Bronchial epithelial cell (primary cell): Measurements from ENCODE around the gene FRYL. TPM values are rescaled to one million over a fixed set of nuclear protein-coding genes. Genes with fewer than 3 reads are reported as not detected.

Source experiments
- DNase-seq: peaks from one replicate; pipeline ENCODE4 v3.0.0-alpha.2; 2010; ENCODE audit warnings: low read depth
- FAIRE-seq: peaks from 2 replicates; lab custom pipeline; 2011; peaks lifted over from hg19 to GRCh38; lab: Jason Lieb, UNC
- H3K27me3 ChIP-seq: 2 replicates; pipeline ENCODE4 v1.5.1; 2011; ENCODE audit warnings: low read length; ENCODE audit not compliant: control insufficient read depth, insufficient read depth
- H3K36me3 ChIP-seq: 2 replicates; pipeline ENCODE4 v1.5.1; 2011; ENCODE audit warnings: low read length; ENCODE audit not compliant: control insufficient read depth, insufficient read depth
- H3K4me3 ChIP-seq: 2 replicates; pipeline ENCODE4 v1.5.1; 2011; ENCODE audit warnings: mild to moderate bottlenecking, low read depth, low read length, control low read depth
- CTCF ChIP-seq: IDR thresholded peaks from 2 replicates; pipeline ENCODE4 v1.5.1; 2011; ENCODE audit warnings: mild to moderate bottlenecking, moderate library complexity, low read length, control low read depth, inconsistent platforms; ENCODE audit not compliant: insufficient read depth, severe bottlenecking
- total RNA-seq: library from RNA; depleted of rRNA; stranded (reverse); fragments of >200 nt; gene quantifications from 2 replicates; pipeline ENCODE4 v1.2.1, GENCODE V29; 2014

Gene FRYL
- total RNA-seq, 1 donor from 2014 or later: 43.2 TPM

GRCh38 chr4:48538358-48538757 is 241.7 kb downstream of the FRYL start:
- no peak for FAIRE-seq
- TF ChIP-seq CTCF: no peak
- DNase-seq: no peak
- Histone ChIP-seq H3K36me3 (peaks cover 4% of the 10 kb centered on the region), H3K4me3 (no peak overlapping the region), H3K27me3 (no peaks in the 10 kb centered on the region)

GRCh38 chr4:48526406-48526805 is 253.7 kb downstream of the FRYL start:
- no peak for FAIRE-seq
- no peak for TF ChIP-seq CTCF
- H3K36me3 ChIP-seq: peaks cover 6% of the 10 kb centered on the region
- no peak for DNase-seq
- no peaks in the 10 kb centered on the region for H3K27me3 ChIP-seq
- no peak overlapping the region for H3K4me3 ChIP-seq

GRCh38 chr4:48518143-48518542 is 261.9 kb downstream of the FRYL start:
- no peak for FAIRE-seq
- no peak for DNase-seq
- TF ChIP-seq CTCF: no peak
- Histone ChIP-seq H3K4me3 (no peak overlapping the region), H3K36me3 (peaks cover 6% of the 10 kb centered on the region), H3K27me3 (no peaks in the 10 kb centered on the region)

- FAIRE-seq (no peak), DNase-seq (no peak)
- Histone ChIP-seq H3K36me3 (peaks cover 10% of the 10 kb centered on the region), H3K4me3 (no peak overlapping the region), H3K27me3 (no peaks in the 10 kb centered on the region)
- no peak for TF ChIP-seq CTCF
Measured at GRCh38 chr4:48509543-48509942, 270.5 kb downstream of the FRYL start.

GRCh38 chr4:48506716-48507115 is 273.4 kb downstream of the FRYL start:
- FAIRE-seq: no peak
- no peaks in the 10 kb centered on the region for H3K27me3 ChIP-seq
- H3K36me3 ChIP-seq: peaks cover 9% of the 10 kb centered on the region
- no peak overlapping the region for H3K4me3 ChIP-seq
- TF ChIP-seq CTCF: no peak
- DNase-seq: no peak

GRCh38 chr4:48504352-48504751 is 275.7 kb downstream of the FRYL start:
- no peak for TF ChIP-seq CTCF
- Histone ChIP-seq H3K4me3 (no peak overlapping the region), H3K36me3 (peaks cover 5% of the 10 kb centered on the region), H3K27me3 (no peaks in the 10 kb centered on the region)
- DNase-seq (no peak), FAIRE-seq (no peak)
